PC-3 (cell line): ENCODE results near the gene TMEM271. TPM values are rescaled to one million over a fixed set of nuclear protein-coding genes. Genes with fewer than 3 reads are reported as not detected.

Experiments used
- ATAC-seq: fragments of 200-7000 bp; cut with Tn5 transposase; 2 replicates; pipeline ENCODE4 v1.9.1; 2020; ENCODE audit warnings: mild to moderate bottlenecking, moderate library complexity
- BruUV-seq: library from RNA; stranded (reverse); fragments of 400-500 nt; replicated peaks from 2 replicates; lab custom pipeline; 2021; lab: Mats Ljungman, UMichigan
- CTCF ChIA-PET: fragments of 300-600 bp; sonication (Branson Sonifier 250); formaldehyde crosslinking; loops from one replicate; lab custom pipeline; 2022; ENCODE audit warnings: antibody characterized with exemption; lab: Charles Lee
- POLR2A ChIA-PET: fragments of 300-600 bp; sonication (Branson Sonifier 250); formaldehyde crosslinking; loops from one replicate; lab custom pipeline; 2022; ENCODE audit warnings: antibody characterized with exemption; ENCODE audit not compliant: unreplicated experiment; lab: Charles Lee
- DNase-seq: peaks from one replicate; pipeline ENCODE4 v3.0.0-alpha.2; 2015
- H2AFZ ChIP-seq: fragments of 300-600 bp; sonication (generic); 2 replicates; pipeline ENCODE4 v1.6.0; 2016; ENCODE audit warnings: antibody characterized with exemption, low read length
- H3F3A ChIP-seq: fragments of 300-600 bp; sonication (generic); one replicate; pipeline ENCODE4 v1.6.0; 2017; ENCODE audit warnings: antibody characterized with exemption, low read length, control low read depth, mild to moderate bottlenecking; ENCODE audit not compliant: unreplicated experiment
- H3K27ac ChIP-seq: fragments of 300-600 bp; sonication (generic); 2 replicates; pipeline ENCODE4 v1.5.1; 2016; ENCODE audit warnings: mild to moderate bottlenecking, low read length
- H3K27me3 ChIP-seq: fragments of 300-600 bp; sonication (generic); 2 replicates; pipeline ENCODE4 v1.6.1; 2016; ENCODE audit warnings: low read length, mixed read lengths
- H3K36me3 ChIP-seq: fragments of 300-600 bp; sonication (generic); 2 replicates; pipeline ENCODE4 v1.6.1; 2016; ENCODE audit warnings: low read depth, mixed run types, low read length, mixed read lengths
- H3K4me1 ChIP-seq: fragments of 300-600 bp; sonication (generic); 2 replicates; pipeline ENCODE4 v1.5.1; 2016; ENCODE audit warnings: low read length; ENCODE audit not compliant: insufficient read depth
- H3K4me2 ChIP-seq: fragments of 300-600 bp; sonication (generic); 2 replicates; pipeline ENCODE4 v1.6.0; 2016; ENCODE audit warnings: low read length
- H3K4me3 ChIP-seq: fragments of 300-600 bp; sonication (generic); 2 replicates; pipeline ENCODE4 v1.5.1; 2016; ENCODE audit warnings: mild to moderate bottlenecking, low read length, mixed read lengths
- H3K79me2 ChIP-seq: fragments of 300-600 bp; sonication (generic); 2 replicates; pipeline ENCODE4 v1.6.1; 2017; ENCODE audit warnings: low read length, mixed read lengths
- H3K9ac ChIP-seq: fragments of 300-600 bp; sonication (generic); 2 replicates; pipeline ENCODE4 v1.6.0; 2016; ENCODE audit warnings: mild to moderate bottlenecking, low read length
- H3K9me2 ChIP-seq: fragments of 300-600 bp; sonication (generic); replicated peaks from 2 replicates; pipeline ENCODE4 v1.6.1; 2016; ENCODE audit warnings: mixed run types, low read length, mixed read lengths
- H3K9me3 ChIP-seq: fragments of 300-600 bp; sonication (generic); 2 replicates; pipeline ENCODE4 v1.6.1; 2016; ENCODE audit warnings: low read length, mixed read lengths
- H4K20me1 ChIP-seq: fragments of 300-600 bp; sonication (generic); 2 replicates; pipeline ENCODE4 v1.6.1; 2016; ENCODE audit warnings: low read length, mixed read lengths
- EZH2 ChIP-seq: fragments of 300-600 bp; sonication (generic); IDR thresholded peaks from one replicate; pipeline ENCODE4 v1.6.1; 2017; ENCODE audit warnings: antibody characterized with exemption, mild to moderate bottlenecking, low read length; ENCODE audit not compliant: unreplicated experiment
- EZH2phosphoT487 ChIP-seq: fragments of 300-600 bp; sonication (generic); IDR thresholded peaks from 2 replicates; pipeline ENCODE4 v1.6.1; 2018; ENCODE audit warnings: mild to moderate bottlenecking, antibody characterized with exemption, low read length, borderline replicate concordance
- intact Hi-C: fragments of 100-400 bp; cut with micrococcal nuclease; formaldehyde crosslinking; loops from 2 replicates; pipeline ENCODE4 v1.9.0; 2023
- total RNA-seq: library from RNA; depleted of rRNA; stranded (reverse); fragments of >200 nt; gene quantifications from 2 replicates; pipeline ENCODE4 v1.2.3, GENCODE V29; 2014
- TF ChIP-seq, protein P1 (sequence below): fragments of 300-600 bp; sonication (generic); conservative IDR thresholded peaks from 2 replicates; pipeline ENCODE4 v1.5.1; 2017; ENCODE audit warnings: antibody characterized with exemption, low read depth, mild to moderate bottlenecking, low read length

The TMEM271 gene
- total RNA-seq, 1 experiment from 2014 or later = not detected

DNA sequence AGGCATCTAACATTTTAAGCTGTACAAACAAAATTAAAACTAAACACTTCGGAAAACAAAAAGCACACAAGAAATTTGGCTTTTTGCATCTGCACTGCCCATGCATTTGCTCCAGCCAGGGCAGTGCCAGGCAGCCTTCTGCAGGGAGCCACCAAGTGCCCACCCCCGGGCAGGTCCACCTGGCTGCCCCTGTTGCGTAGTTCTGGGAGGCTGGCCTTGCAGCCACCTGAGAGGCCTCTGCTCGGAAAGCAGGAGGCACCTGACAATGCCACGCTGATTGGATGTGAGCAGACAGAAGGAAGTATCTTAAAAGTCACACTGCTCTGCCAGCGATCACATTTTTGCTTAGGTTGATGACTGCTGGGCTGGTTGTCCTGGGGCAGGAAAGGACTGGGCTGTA lies 3.5 kb downstream of the TMEM271 start:
- H3K27ac ChIP-seq = no peak overlapping the region
- no peaks in the 10 kb centered on the region for H3K9me3 ChIP-seq
- no peaks in the 10 kb centered on the region for H3K9me2 ChIP-seq
- H3K36me3 ChIP-seq = no peaks in the 10 kb centered on the region
- no peaks in the 10 kb centered on the region for H3K79me2 ChIP-seq
- no peak overlapping the region for H3K9ac ChIP-seq
- ChIA-PET POLR2A (no interaction called here), CTCF (no interaction called here)
- no peaks in the 10 kb centered on the region for H4K20me1 ChIP-seq
- ATAC-seq (no peak), DNase-seq (no peak)
- H3K4me3 ChIP-seq = no peak overlapping the region
- no peak overlapping the region for H3K4me2 ChIP-seq
- no peak for TF ChIP-seq EZH2phosphoT487
- TF ChIP-seq EZH2 = no peak
- TF ChIP-seq, protein P1, sequence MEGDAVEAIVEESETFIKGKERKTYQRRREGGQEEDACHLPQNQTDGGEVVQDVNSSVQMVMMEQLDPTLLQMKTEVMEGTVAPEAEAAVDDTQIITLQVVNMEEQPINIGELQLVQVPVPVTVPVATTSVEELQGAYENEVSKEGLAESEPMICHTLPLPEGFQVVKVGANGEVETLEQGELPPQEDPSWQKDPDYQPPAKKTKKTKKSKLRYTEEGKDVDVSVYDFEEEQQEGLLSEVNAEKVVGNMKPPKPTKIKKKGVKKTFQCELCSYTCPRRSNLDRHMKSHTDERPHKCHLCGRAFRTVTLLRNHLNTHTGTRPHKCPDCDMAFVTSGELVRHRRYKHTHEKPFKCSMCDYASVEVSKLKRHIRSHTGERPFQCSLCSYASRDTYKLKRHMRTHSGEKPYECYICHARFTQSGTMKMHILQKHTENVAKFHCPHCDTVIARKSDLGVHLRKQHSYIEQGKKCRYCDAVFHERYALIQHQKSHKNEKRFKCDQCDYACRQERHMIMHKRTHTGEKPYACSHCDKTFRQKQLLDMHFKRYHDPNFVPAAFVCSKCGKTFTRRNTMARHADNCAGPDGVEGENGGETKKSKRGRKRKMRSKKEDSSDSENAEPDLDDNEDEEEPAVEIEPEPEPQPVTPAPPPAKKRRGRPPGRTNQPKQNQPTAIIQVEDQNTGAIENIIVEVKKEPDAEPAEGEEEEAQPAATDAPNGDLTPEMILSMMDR = no peak
- 0 out of 2 replicates have a peak, but pooled peaks cover 1% of the 10 kb centered on the region for H3K27me3 ChIP-seq
- no peaks in the 10 kb centered on the region for H3F3A ChIP-seq
- no peak overlapping the region for H2AFZ ChIP-seq
- H3K4me1 ChIP-seq = no peaks in the 10 kb centered on the region
- intact Hi-C loops = no loop called here
- no TSS peak for BruUV-seq

DNA sequence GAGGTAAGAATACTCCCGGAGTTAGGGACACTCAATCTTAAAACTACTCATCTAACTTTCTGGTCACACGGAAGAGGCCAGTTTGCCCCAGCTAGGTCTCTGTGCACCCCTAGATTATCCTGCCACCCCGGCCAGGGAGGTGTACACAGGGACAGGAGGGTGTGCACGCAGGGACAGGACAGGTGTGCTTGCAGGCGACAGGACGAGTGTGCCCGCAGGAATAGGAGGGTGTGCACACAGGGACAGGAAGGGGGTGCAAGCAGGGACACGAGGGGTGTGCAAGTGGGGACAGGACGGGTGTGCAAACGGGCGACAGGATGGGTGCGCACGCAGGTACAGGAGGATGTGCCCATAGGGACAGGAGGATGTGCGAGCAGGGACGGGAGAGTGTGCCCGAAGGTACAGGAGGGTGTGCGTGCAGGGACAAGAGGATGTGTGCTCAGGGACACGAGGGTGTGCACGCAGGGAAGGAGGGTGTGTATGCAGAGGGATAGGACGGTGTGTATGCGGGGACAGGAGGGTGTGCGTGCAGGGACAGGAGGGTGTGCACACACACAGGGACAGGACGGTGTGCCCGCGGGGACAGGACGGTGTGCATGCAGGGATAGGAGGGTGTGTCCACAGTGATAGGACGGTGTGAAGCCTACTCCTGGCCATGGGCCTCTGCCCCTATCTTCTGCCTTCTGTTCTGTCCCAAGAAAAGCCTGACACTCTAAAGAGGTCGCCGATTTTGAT lies 4.1 kb downstream of the TMEM271 start:
- no peak for ATAC-seq
- no peaks in the 10 kb centered on the region for H3K9me3 ChIP-seq
- no peaks in the 10 kb centered on the region for H3F3A ChIP-seq

More for the DNA sequence above, 4.1 kb downstream of the TMEM271 start:
- H3K4me3 ChIP-seq = no peak overlapping the region
- intact Hi-C loops = no loop called here
- H3K79me2 ChIP-seq = no peaks in the 10 kb centered on the region
- no peaks in the 10 kb centered on the region for H3K36me3 ChIP-seq
- no peak overlapping the region for H2AFZ ChIP-seq
- H3K4me1 ChIP-seq = no peaks in the 10 kb centered on the region
- no peaks in the 10 kb centered on the region for H3K27me3 ChIP-seq
- BruUV-seq = no TSS peak
- no peak overlapping the region for H3K9ac ChIP-seq
- no peak for TF ChIP-seq EZH2
- TF ChIP-seq, protein P1 = no peak
- no peak for TF ChIP-seq EZH2phosphoT487
- no peak for DNase-seq
- POLR2A ChIA-PET = no interaction called here
- H3K4me2 ChIP-seq = no peak overlapping the region
- CTCF ChIA-PET = no interaction called here
- H4K20me1 ChIP-seq = no peaks in the 10 kb centered on the region
- no peaks in the 10 kb centered on the region for H3K9me2 ChIP-seq
- H3K27ac ChIP-seq = no peak overlapping the region
